Body of pancreas (tissue), 4 donors: ENCODE data around the gene GALR1.

ENCODE experiments used
- POLR2A ChIP-seq, 3 donors: fragments of 450-650 bp; IDR thresholded peaks; one replicate each; pipeline ENCODE4 v1.6.1; 2016; ENCODE audit warnings: antibody characterized with exemption in 3 of 3, mild to moderate bottlenecking in 2 of 3
- TF ChIP-seq, protein P1 (sequence below), 7 experiments: fragments of 450-650 bp in 4 of 7; fragments of 200-600 bp in 3 of 7; sonication (generic) in 3 of 7; IDR thresholded peaks; one replicate each; pipeline ENCODE4 v1.5.1; 2016 to 2019; ENCODE audit warnings: antibody characterized with exemption in 7 of 7

DNA sequence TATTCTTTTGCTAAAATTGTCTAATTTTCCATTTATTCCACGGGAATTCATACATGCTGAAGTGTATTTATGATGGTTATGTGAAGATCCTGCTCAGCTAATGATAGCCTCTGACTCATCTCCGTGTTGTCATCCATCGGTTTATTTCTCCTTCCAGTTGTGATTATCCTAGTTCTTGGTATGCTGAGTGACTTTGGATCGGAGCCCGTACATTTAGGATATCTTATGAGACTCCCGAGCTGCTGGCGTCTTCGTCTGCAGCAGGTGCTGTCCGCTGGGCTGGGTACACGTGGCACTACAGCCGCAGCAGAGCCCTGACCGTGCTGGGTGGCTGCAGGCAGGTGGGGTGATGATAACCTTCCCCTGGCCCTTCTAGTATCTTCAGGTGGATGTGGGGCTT lies 40.1 kb upstream of the GALR1 start:
- no peak for TF ChIP-seq POLR2A (IDR thresholded peaks at IDR 0.05)
- TF ChIP-seq, protein P1, sequence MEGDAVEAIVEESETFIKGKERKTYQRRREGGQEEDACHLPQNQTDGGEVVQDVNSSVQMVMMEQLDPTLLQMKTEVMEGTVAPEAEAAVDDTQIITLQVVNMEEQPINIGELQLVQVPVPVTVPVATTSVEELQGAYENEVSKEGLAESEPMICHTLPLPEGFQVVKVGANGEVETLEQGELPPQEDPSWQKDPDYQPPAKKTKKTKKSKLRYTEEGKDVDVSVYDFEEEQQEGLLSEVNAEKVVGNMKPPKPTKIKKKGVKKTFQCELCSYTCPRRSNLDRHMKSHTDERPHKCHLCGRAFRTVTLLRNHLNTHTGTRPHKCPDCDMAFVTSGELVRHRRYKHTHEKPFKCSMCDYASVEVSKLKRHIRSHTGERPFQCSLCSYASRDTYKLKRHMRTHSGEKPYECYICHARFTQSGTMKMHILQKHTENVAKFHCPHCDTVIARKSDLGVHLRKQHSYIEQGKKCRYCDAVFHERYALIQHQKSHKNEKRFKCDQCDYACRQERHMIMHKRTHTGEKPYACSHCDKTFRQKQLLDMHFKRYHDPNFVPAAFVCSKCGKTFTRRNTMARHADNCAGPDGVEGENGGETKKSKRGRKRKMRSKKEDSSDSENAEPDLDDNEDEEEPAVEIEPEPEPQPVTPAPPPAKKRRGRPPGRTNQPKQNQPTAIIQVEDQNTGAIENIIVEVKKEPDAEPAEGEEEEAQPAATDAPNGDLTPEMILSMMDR (IDR thresholded peaks at IDR 0.05), result no peak
